Testis (tissue), 3 donors: ENCODE measurements around the gene TNFAIP8L1. TPM values are rescaled to one million over a fixed set of nuclear protein-coding genes. Genes with fewer than 3 reads are reported as not detected.

Experiments used
- DNase-seq: peaks from one replicate; pipeline ENCODE4 v3.0.0-alpha.2; 2019
- H3K27ac ChIP-seq, 2 donors: fragments of 200-600 bp; sonication (generic); one replicate each; pipeline ENCODE4 v1.5.1; 2019
- H3K27me3 ChIP-seq: fragments of 200-600 bp; sonication (generic); one replicate; pipeline ENCODE4 v1.5.1; 2019
- H3K36me3 ChIP-seq: fragments of 200-600 bp; sonication (generic); one replicate; pipeline ENCODE4 v1.5.1; 2017; ENCODE audit warnings: low read depth; ENCODE audit errors: missing control alignments
- H3K4me1 ChIP-seq: fragments of 200-600 bp; sonication (generic); one replicate; pipeline ENCODE4 v1.5.1; 2019
- H3K4me3 ChIP-seq, 2 donors: fragments of 200-600 bp; sonication (generic); one replicate each; pipeline ENCODE4 v1.5.1; 2017 to 2019
- H3K9me3 ChIP-seq: fragments of 200-600 bp; sonication (generic); one replicate; pipeline ENCODE4 v1.5.1; 2017
- CTCF ChIP-seq, 3 experiments: fragments of 450-650 bp in 2 of 3; fragments of 200-600 bp in 1 of 3; sonication (generic) in 1 of 3; IDR thresholded peaks; one replicate each; pipeline ENCODE4 v1.5.1; 2016 to 2019; ENCODE audit warnings: antibody characterized with exemption in 3 of 3, mild to moderate bottlenecking in 2 of 3, moderate library complexity in 1 of 3
- POLR2A ChIP-seq: fragments of 450-650 bp; IDR thresholded peaks from one replicate; pipeline ENCODE4 v1.6.1; 2017; ENCODE audit warnings: antibody characterized with exemption, mild to moderate bottlenecking, moderate library complexity
- WGBS, 2 donors: methylation state at CpG; one replicate each; pipeline ENCODE4 v1.1.5; 2018; 5-methylcytosine and 5-hydroxymethylcytosine counted together
- intact Hi-C: fragments of 100-400 bp; cut with DNase I; formaldehyde crosslinking; loops from one replicate; pipeline ENCODE4 v1.15.1; 2023; ENCODE audit warnings: low total_unique reads
- polyA plus RNA-seq: library from polyadenylated mRNA; stranded (reverse); fragments of 350-450 nt; fragmentation: Illumina TruSeq; extraction: RNeasy Lipid Tissue Mini Kit (QIAGEN cat#74804); gene quantifications from one replicate; pipeline ENCODE4 v1.2.3, GENCODE V29; 2014; ENCODE audit warnings: low read depth, low replicate concordance; ENCODE audit not compliant: insufficient read depth
- total RNA-seq, 2 donors: library from RNA; depleted of rRNA; stranded (reverse); fragments of >200 nt; gene quantifications; one replicate each; pipeline ENCODE4 v1.2.3, GENCODE V29; 2016

Gene TNFAIP8L1
- total and polyA plus RNA-seq, 3 donors from 2014 or later = 9.7 to 15.9 (median 13.4) TPM

- TF ChIP-seq POLR2A = no peak
- no peaks in the 10 kb centered on the region for H3K36me3 ChIP-seq
- H3K27me3 ChIP-seq = no peaks in the 10 kb centered on the region
- H3K9me3 ChIP-seq = no peaks in the 10 kb centered on the region
- H3K4me1 ChIP-seq = no peaks in the 10 kb centered on the region
- no peak for DNase-seq
- H3K4me3 ChIP-seq = no peak overlapping the region
- intact Hi-C loops = no loop called here
- H3K27ac ChIP-seq = no peak overlapping the region
- WGBS, 2 donors = 73 to 86% methylated on average over 27 of the region's 27 CpGs
Measured at GRCh38 chr19:4654437-4655361, 15.4 kb downstream of the TNFAIP8L1 start.

- Histone ChIP-seq H3K36me3 (no peaks in the 10 kb centered on the region), H3K27me3 (no peaks in the 10 kb centered on the region), H3K4me3 (no peak overlapping the region), H3K27ac (no peak overlapping the region), H3K4me1 (no peaks in the 10 kb centered on the region), H3K9me3 (no peaks in the 10 kb centered on the region)
- 79 to 81% methylated on average over 7 to 8 of the region's 8 CpGs for WGBS, 2 donors
- no peak for DNase-seq
- intact Hi-C loops = no loop called here
- TF ChIP-seq POLR2A (no peak), CTCF (IDR thresholded peaks at IDR 0.05) (no peak)
Measured at GRCh38 chr19:4656102-4656501, 16.8 kb downstream of the TNFAIP8L1 start.

- Histone ChIP-seq H3K9me3 (no peaks in the 10 kb centered on the region), H3K4me3 (no peak overlapping the region), H3K4me1 (no peaks in the 10 kb centered on the region), H3K27me3 (no peaks in the 10 kb centered on the region), H3K27ac (no peak overlapping the region), H3K36me3 (no peaks in the 10 kb centered on the region)
- no peak for DNase-seq
- 76 to 79% methylated on average over 14 of the region's 14 CpGs for WGBS, 2 donors
- no peak for TF ChIP-seq CTCF (IDR thresholded peaks at IDR 0.05)
- no peak for TF ChIP-seq POLR2A
- intact Hi-C loops = no loop called here
Measured at GRCh38 chr19:4657262-4657661, 17.9 kb downstream of the TNFAIP8L1 start.

- intact Hi-C loops = no loop called here
- no peak overlapping the region for H3K27ac ChIP-seq
- H3K4me1 ChIP-seq = no peaks in the 10 kb centered on the region
- no peaks in the 10 kb centered on the region for H3K36me3 ChIP-seq
- TF ChIP-seq POLR2A (no peak), CTCF (IDR thresholded peaks at IDR 0.05) (no peak)
- no peak overlapping the region for H3K4me3 ChIP-seq
- DNase-seq = no peak
- 86 to 95% methylated on average over 8 of the region's 8 CpGs for WGBS, 2 donors
- H3K9me3 ChIP-seq = no peaks in the 10 kb centered on the region
- H3K27me3 ChIP-seq = no peaks in the 10 kb centered on the region
Measured at GRCh38 chr19:4657835-4658234, 18.5 kb downstream of the TNFAIP8L1 start.

- H3K27me3 ChIP-seq = no peaks in the 10 kb centered on the region
- intact Hi-C loops = no loop called here
- no peak overlapping the region for H3K4me3 ChIP-seq
- H3K36me3 ChIP-seq = no peaks in the 10 kb centered on the region
- 91 to 97% methylated on average over 13 to 15 of the region's 15 CpGs for WGBS, 2 donors
- DNase-seq = no peak
- H3K4me1 ChIP-seq = no peaks in the 10 kb centered on the region
- no peak overlapping the region for H3K27ac ChIP-seq
- TF ChIP-seq POLR2A = no peak
- TF ChIP-seq CTCF (IDR thresholded peaks at IDR 0.05) = no peak
- H3K9me3 ChIP-seq = no peaks in the 10 kb centered on the region
Measured at GRCh38 chr19:4660181-4660791, 21.0 kb downstream of the TNFAIP8L1 start.
